AG04450 (cell line): ENCODE results near the gene CIAPIN1. TPM values are rescaled to one million over a fixed set of nuclear protein-coding genes. Genes with fewer than 3 reads are reported as not detected.

Experiments used
- CTCF ChIA-PET: fragments of 300-600, 350-600 bp; formaldehyde crosslinking; extraction: SDS; loops from one replicate; lab custom pipeline; 2022; ENCODE audit warnings: antibody characterized with exemption, inconsistent platforms; lab: Charles Lee
- POLR2A ChIA-PET: fragments of 350-600 bp; formaldehyde crosslinking; extraction: SDS; loops from one replicate; lab custom pipeline; 2021; ENCODE audit warnings: antibody characterized with exemption, inconsistent platforms; lab: Yijun Ruan, JAX
- DNase-seq: peaks from one replicate; pipeline ENCODE4 v3.0.0-alpha.2; 2011; ENCODE audit warnings: low read depth, low spot score
- H3K27ac ChIP-seq: one replicate; pipeline ENCODE4 v1.5.1; 2012; ENCODE audit warnings: low read depth, low read length, control low read depth
- H3K27me3 ChIP-seq: one replicate; pipeline ENCODE4 v1.6.0; 2012; ENCODE audit warnings: low read length; ENCODE audit not compliant: control insufficient read depth, insufficient read depth
- H3K4me3 ChIP-seq: 2 replicates; pipeline ENCODE4 v1.5.1; 2011; ENCODE audit warnings: mild to moderate bottlenecking, low read depth, low read length, control low read depth
- H3K9me3 ChIP-seq: 2 replicates; pipeline ENCODE4 v1.5.1; 2012; ENCODE audit warnings: low read length; ENCODE audit not compliant: control insufficient read depth, insufficient read depth
- polyA plus RNA-seq: library from polyadenylated mRNA; depleted of rRNA; stranded (reverse); fragments of >200 nt; gene quantifications from 2 replicates; pipeline ENCODE4 v1.2.3, GENCODE V29; 2011
- TF ChIP-seq, protein P1 (sequence below): IDR thresholded peaks from 2 replicates; pipeline ENCODE4 v1.5.1; 2011; ENCODE audit warnings: low read depth, low read length, control low read depth, inconsistent platforms

Gene CIAPIN1
- polyA plus RNA-seq, 1 experiment, result 48.6 TPM

DNA sequence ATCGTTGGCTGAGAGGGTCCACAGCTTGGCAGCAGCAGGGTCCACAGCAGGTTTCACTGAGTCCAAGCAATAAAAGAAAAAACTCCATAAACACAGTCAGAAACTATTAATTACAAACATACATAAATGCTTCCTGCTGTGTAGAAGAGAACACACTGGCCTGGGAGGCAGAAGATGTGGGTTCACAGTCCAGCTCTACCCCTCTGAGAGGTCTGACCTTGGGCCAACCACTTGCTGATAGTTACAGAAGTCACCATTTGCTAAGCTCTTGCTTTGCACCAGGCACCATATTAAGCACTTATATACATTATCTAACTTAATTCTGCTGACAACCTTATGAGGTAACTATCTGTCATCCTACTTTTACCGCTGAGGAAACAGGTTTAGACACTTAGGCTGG, 14.7 kb downstream of the CIAPIN1 start:
- TF ChIP-seq, protein P1, sequence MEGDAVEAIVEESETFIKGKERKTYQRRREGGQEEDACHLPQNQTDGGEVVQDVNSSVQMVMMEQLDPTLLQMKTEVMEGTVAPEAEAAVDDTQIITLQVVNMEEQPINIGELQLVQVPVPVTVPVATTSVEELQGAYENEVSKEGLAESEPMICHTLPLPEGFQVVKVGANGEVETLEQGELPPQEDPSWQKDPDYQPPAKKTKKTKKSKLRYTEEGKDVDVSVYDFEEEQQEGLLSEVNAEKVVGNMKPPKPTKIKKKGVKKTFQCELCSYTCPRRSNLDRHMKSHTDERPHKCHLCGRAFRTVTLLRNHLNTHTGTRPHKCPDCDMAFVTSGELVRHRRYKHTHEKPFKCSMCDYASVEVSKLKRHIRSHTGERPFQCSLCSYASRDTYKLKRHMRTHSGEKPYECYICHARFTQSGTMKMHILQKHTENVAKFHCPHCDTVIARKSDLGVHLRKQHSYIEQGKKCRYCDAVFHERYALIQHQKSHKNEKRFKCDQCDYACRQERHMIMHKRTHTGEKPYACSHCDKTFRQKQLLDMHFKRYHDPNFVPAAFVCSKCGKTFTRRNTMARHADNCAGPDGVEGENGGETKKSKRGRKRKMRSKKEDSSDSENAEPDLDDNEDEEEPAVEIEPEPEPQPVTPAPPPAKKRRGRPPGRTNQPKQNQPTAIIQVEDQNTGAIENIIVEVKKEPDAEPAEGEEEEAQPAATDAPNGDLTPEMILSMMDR, result no peak
- CTCF ChIA-PET, result interaction anchor here (0.5 to 4.1 kb wide), 7 partner anchors 10 to 625 kb away, joined by 3 to 16 read pairs (median 8); partner anchors contain the start of gene POLR2C
- Histone ChIP-seq H3K9me3 (no peaks in the 10 kb centered on the region), H3K27me3 (no peaks in the 10 kb centered on the region), H3K4me3 (no peak overlapping the region), H3K27ac (no peak overlapping the region)
- no peak for DNase-seq
- POLR2A ChIA-PET, result no interaction called here

DNA sequence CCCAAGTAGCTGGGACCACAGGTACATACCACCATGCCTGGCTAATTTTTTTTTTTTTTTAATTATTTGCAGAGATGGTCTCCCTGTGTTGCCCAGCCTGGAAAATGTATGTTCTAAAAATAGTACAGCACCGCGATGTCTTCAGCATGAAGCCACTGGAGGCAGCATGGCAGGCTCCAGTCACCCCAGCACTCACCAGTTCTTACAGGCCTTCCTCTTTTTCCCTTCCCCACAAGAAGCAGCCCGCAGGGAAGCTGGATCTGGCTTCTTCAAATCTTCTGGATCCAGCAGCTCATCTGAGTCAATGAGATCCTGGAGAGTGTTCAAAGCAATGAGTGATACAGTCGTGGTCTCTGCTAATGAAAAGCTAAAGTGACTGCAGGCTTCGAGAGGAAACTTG, 16.2 kb downstream of the CIAPIN1 start:
- Histone ChIP-seq H3K4me3 (no peak overlapping the region), H3K27ac (no peak overlapping the region), H3K27me3 (no peaks in the 10 kb centered on the region), H3K9me3 (no peaks in the 10 kb centered on the region)
- ChIA-PET POLR2A (no interaction called here), CTCF (interaction anchor here (1.8 to 4.1 kb wide), 3 partner anchors 8 to 32 kb away, joined by 8 to 16 read pairs (median 15); partner anchors contain the start of gene POLR2C)
- DNase-seq, result no peak
- TF ChIP-seq, protein P1, result no peak

DNA sequence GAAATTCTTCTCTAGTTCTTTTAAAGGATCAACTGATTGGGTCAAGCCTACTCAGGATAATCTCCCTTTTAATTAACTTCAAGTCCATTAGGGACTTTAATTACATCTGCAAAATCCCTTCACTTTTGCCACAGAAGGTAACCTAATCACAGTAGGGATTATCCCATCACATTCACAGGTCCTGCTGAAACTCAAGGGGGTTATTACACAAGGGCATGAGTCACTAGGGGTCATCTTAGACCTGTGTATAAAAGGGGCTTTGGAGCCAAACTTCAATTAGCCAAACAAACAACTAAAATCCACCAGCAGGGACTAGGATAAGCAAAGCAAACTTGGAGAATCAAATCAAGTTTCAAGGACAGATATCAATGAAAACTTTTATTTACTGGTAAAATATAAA, 19.4 kb downstream of the CIAPIN1 start:
- no peak overlapping the region for H3K4me3 ChIP-seq
- POLR2A ChIA-PET, result no interaction called here
- no peaks in the 10 kb centered on the region for H3K27me3 ChIP-seq
- no peak for DNase-seq
- no peak overlapping the region for H3K27ac ChIP-seq
- TF ChIP-seq, protein P1, result no peak
- no peaks in the 10 kb centered on the region for H3K9me3 ChIP-seq
- CTCF ChIA-PET, result no interaction called here

DNA sequence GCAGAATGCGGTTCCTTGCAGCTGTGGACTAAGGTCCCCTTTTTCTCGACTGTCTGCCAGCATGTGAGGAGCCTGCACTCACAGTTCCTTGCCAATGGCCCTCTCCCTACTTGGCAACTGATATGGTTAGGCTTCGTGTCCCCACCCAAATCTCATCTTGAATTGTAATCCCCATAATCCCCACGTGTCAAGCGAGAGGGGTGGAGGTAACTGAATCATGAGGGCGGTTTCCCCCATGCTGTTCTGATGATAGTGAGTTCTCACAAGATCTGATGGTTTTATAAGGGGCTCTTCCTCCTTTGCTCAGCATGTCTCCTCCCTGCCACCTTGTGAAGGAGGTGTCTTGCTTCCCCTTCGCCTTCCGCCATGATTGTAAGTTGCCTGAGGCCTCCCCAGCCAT, 19.9 kb downstream of the CIAPIN1 start:
- DNase-seq, result no peak
- TF ChIP-seq, protein P1, result no peak
- H3K4me3 ChIP-seq, result no peak overlapping the region
- ChIA-PET POLR2A (no interaction called here), CTCF (interaction anchor here (1.5 kb wide), 1 partner anchor 9 kb away, joined by 6 read pairs; no protein-coding TSS in a partner anchor)
- no peak overlapping the region for H3K27ac ChIP-seq
- no peaks in the 10 kb centered on the region for H3K9me3 ChIP-seq
- no peaks in the 10 kb centered on the region for H3K27me3 ChIP-seq

DNA sequence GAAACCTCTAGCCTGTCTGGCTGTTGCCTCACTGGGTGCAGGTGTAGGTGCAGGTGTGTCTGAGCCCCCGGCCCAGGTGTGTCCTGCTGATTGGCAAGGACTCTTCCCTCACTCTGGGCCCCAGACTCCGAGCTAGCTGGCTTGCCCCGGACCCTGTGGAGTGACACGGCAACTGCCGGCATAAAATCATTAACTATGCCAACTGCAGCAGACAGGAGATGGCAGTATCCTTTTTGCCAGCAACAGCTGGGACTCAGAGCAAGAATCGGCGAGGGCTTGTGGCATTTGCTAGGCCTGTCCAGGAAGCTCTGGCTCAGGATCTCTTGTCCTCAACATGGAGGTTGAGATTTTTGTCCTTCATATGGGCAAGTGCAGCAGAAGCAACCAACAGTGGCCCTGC, 20.8 kb downstream of the CIAPIN1 start:
- Histone ChIP-seq H3K4me3 (no peak overlapping the region), H3K27ac (no peak overlapping the region), H3K9me3 (no peaks in the 10 kb centered on the region), H3K27me3 (no peaks in the 10 kb centered on the region)
- ChIA-PET POLR2A (no interaction called here), CTCF (interaction anchor here (1.5 kb wide), 1 partner anchor 8 kb away, joined by 6 read pairs; no protein-coding TSS in a partner anchor)
- TF ChIP-seq, protein P1, result no peak
- DNase-seq, result no peak
